NCI-H226 (cell line): ENCODE measurements around the gene WDR37.

Source experiments
- DNase-seq: peaks from one replicate; pipeline ENCODE4 v3.0.0-alpha.2; 2015

The WDR37 gene

GRCh38 chr10:1043532-1043995 lies 12.6 kb upstream of the WDR37 start:
- no peak for DNase-seq

GRCh38 chr10:1044146-1044545 lies 12.0 kb upstream of the WDR37 start:
- DNase-seq, result no peak

- no peak for DNase-seq
Observed at GRCh38 chr10:1044964-1045363, 11.2 kb upstream of the WDR37 start.

GRCh38 chr10:1045415-1045814 lies 10.8 kb upstream of the WDR37 start:
- no peak for DNase-seq

GRCh38 chr10:1047937-1048336 lies 8.2 kb upstream of the WDR37 start:
- no peak for DNase-seq

- DNase-seq, result no peak
Observed at GRCh38 chr10:1048349-1048731, 7.8 kb upstream of the WDR37 start.

- DNase-seq, result peak; percentile 94
Observed at GRCh38 chr10:1048732-1049424, 7.3 kb upstream of the WDR37 start, which contains the start of gene IDI1. Gene IDI1, minus strand, starts transcription at chr10:1049119. Its CDS starts 116 bp downstream, at chr10:1049003.

- DNase-seq, result peak; percentile 20
Observed at GRCh38 chr10:1049425-1049958, 6.7 kb upstream of the WDR37 start.

GRCh38 chr10:1050145-1050544 lies 6.0 kb upstream of the WDR37 start:
- no peak for DNase-seq

GRCh38 chr10:1050554-1050953 lies 5.6 kb upstream of the WDR37 start:
- DNase-seq, result no peak

GRCh38 chr10:1054684-1055083 lies 1.5 kb upstream of the WDR37 start:
- DNase-seq, result no peak

GRCh38 chr10:1057106-1057657 lies 997 bp downstream of the WDR37 start:
- DNase-seq, result no peak

- no peak for DNase-seq
Observed at GRCh38 chr10:1058017-1058416, 1.8 kb downstream of the WDR37 start.

- no peak for DNase-seq
Observed at GRCh38 chr10:1059902-1060301, 3.7 kb downstream of the WDR37 start.

- DNase-seq, result peak; percentile 83
Observed at GRCh38 chr10:1061930-1062774, 6.0 kb downstream of the WDR37 start.

- peak; percentile 42 for DNase-seq
Observed at GRCh38 chr10:1063232-1063865, 7.2 kb downstream of the WDR37 start.

- DNase-seq, result no peak
Observed at GRCh38 chr10:1064964-1065247, 8.7 kb downstream of the WDR37 start.

- DNase-seq, result peak; percentile 38
Observed at GRCh38 chr10:1066734-1067133, 10.5 kb downstream of the WDR37 start.

GRCh38 chr10:1068380-1069361 lies 12.5 kb downstream of the WDR37 start:
- DNase-seq, result no peak

GRCh38 chr10:1070919-1071318 lies 14.7 kb downstream of the WDR37 start:
- peak; percentile 79 for DNase-seq

GRCh38 chr10:1074052-1074747 lies 18.0 kb downstream of the WDR37 start:
- DNase-seq, result no peak
